ENCODE results near the gene PITPNC1. TPM values are rescaled to one million over a fixed set of nuclear protein-coding genes. Genes with fewer than 3 reads are reported as not detected.

Gene PITPNC1
- total RNA-seq, 1 donor from 2014 or later, result 13.0 TPM

GRCh38 chr17:67615011-67615561 is 238.0 kb downstream of the PITPNC1 start:
- Histone ChIP-seq H3K36me3 (ENCODE audit: control insufficient read depth, insufficient read depth, low read length) (no peaks in the 10 kb centered on the region), H3K27me3 (ENCODE audit: control insufficient read depth, insufficient read depth, low read length) (no peaks in the 10 kb centered on the region), H3K4me3 (ENCODE audit: low read depth, low read length) (no peak overlapping the region)
- DNase-seq (ENCODE audit: low read depth), result no peak
- no peak for TF ChIP-seq CTCF (IDR thresholded peaks at IDR 0.05; ENCODE audit: insufficient read depth, low read length, poor library complexity, severe bottlenecking)

- H3K4me3 ChIP-seq (ENCODE audit: low read depth, low read length), result no peak overlapping the region
- H3K27me3 ChIP-seq (ENCODE audit: control insufficient read depth, insufficient read depth, low read length), result no peaks in the 10 kb centered on the region
- H3K36me3 ChIP-seq (ENCODE audit: control insufficient read depth, insufficient read depth, low read length), result no peaks in the 10 kb centered on the region
- no peak for DNase-seq (ENCODE audit: low read depth)
- no peak for TF ChIP-seq CTCF (IDR thresholded peaks at IDR 0.05; ENCODE audit: insufficient read depth, low read length, poor library complexity, severe bottlenecking)
These were observed 238.7 kb downstream of the PITPNC1 start for GRCh38 chr17:67615736-67616135.

- H3K27me3 ChIP-seq (ENCODE audit: control insufficient read depth, insufficient read depth, low read length), result no peaks in the 10 kb centered on the region
- no peak overlapping the region for H3K4me3 ChIP-seq (ENCODE audit: low read depth, low read length)
- no peak for TF ChIP-seq CTCF (IDR thresholded peaks at IDR 0.05; ENCODE audit: insufficient read depth, low read length, poor library complexity, severe bottlenecking)
- H3K36me3 ChIP-seq (ENCODE audit: control insufficient read depth, insufficient read depth, low read length), result no peaks in the 10 kb centered on the region
- no peak for DNase-seq (ENCODE audit: low read depth)
These were observed 240.3 kb downstream of the PITPNC1 start for GRCh38 chr17:67617304-67617899.

- H3K36me3 ChIP-seq (ENCODE audit: control insufficient read depth, insufficient read depth, low read length), result no peaks in the 10 kb centered on the region
- H3K4me3 ChIP-seq (ENCODE audit: low read depth, low read length), result no peak overlapping the region
- no peaks in the 10 kb centered on the region for H3K27me3 ChIP-seq (ENCODE audit: control insufficient read depth, insufficient read depth, low read length)
- DNase-seq (ENCODE audit: low read depth), result no peak
- TF ChIP-seq CTCF (IDR thresholded peaks at IDR 0.05; ENCODE audit: insufficient read depth, low read length, poor library complexity, severe bottlenecking), result no peak
These were observed 242.5 kb downstream of the PITPNC1 start for GRCh38 chr17:67619555-67619954.

- Histone ChIP-seq H3K27me3 (ENCODE audit: control insufficient read depth, insufficient read depth, low read length) (no peaks in the 10 kb centered on the region), H3K4me3 (ENCODE audit: low read depth, low read length) (no peak overlapping the region), H3K36me3 (ENCODE audit: control insufficient read depth, insufficient read depth, low read length) (no peaks in the 10 kb centered on the region)
- no peak for TF ChIP-seq CTCF (IDR thresholded peaks at IDR 0.05; ENCODE audit: insufficient read depth, low read length, poor library complexity, severe bottlenecking)
- no peak for DNase-seq (ENCODE audit: low read depth)
These were observed 243.0 kb downstream of the PITPNC1 start for GRCh38 chr17:67620088-67620487.

- no peak overlapping the region for H3K4me3 ChIP-seq (ENCODE audit: low read depth, low read length)
- DNase-seq (ENCODE audit: low read depth), result no peak
- no peaks in the 10 kb centered on the region for H3K36me3 ChIP-seq (ENCODE audit: control insufficient read depth, insufficient read depth, low read length)
- TF ChIP-seq CTCF (IDR thresholded peaks at IDR 0.05; ENCODE audit: insufficient read depth, low read length, poor library complexity, severe bottlenecking), result no peak
- H3K27me3 ChIP-seq (ENCODE audit: control insufficient read depth, insufficient read depth, low read length), result no peaks in the 10 kb centered on the region
These were observed 243.6 kb downstream of the PITPNC1 start for GRCh38 chr17:67620636-67621035.

All from kidney epithelial cell (primary cell).